Measurements from ENCODE around the gene HSD17B12.

The HSD17B12 gene

DNA sequence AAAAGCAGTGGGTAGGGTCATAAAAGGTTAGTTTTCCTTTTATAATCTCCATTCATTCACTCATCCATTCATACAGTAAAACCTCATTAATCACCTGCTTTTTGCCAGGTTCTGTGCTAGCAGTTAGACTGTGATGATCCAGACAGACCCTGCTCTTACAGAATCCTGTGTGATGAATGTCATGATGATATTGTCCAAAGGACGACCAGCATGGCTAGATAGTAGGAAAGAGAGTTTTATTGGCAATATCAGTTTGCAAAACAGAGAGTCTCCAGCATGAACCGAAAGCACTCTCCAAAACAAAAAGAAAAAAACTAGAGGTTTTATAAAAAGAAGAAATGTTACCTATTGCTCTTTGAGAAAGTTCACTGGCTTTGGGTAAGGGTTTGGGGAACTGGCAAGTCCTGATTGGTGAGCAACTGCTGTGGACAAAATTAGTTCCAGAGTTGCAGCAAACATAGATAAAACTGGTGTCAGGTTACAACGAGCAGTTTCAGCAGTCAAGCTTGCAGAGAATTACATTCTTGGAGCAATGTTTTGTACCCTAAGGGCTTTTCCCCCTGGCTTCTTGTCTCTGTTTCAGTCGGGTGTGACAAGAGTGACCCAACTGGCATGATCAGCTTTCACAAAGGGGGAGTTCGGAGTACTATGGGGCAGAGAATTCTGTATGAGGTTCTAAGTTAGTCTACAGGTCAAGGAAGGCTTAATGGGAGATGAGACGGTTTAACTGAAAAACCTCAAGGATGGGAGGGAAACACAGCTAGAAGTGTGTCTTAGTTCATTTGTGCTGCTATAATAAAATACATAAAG is 58.3 kb downstream of the HSD17B12 start:
- H3K27ac ChIP-seq, result peak overlapping the region; percentile 41; the same call in 1 of the 2 replicates
- TF ChIP-seq, protein P1, sequence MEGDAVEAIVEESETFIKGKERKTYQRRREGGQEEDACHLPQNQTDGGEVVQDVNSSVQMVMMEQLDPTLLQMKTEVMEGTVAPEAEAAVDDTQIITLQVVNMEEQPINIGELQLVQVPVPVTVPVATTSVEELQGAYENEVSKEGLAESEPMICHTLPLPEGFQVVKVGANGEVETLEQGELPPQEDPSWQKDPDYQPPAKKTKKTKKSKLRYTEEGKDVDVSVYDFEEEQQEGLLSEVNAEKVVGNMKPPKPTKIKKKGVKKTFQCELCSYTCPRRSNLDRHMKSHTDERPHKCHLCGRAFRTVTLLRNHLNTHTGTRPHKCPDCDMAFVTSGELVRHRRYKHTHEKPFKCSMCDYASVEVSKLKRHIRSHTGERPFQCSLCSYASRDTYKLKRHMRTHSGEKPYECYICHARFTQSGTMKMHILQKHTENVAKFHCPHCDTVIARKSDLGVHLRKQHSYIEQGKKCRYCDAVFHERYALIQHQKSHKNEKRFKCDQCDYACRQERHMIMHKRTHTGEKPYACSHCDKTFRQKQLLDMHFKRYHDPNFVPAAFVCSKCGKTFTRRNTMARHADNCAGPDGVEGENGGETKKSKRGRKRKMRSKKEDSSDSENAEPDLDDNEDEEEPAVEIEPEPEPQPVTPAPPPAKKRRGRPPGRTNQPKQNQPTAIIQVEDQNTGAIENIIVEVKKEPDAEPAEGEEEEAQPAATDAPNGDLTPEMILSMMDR (conservative IDR thresholded peaks at IDR 0.05), result no peak
- TF ChIP-seq ZFX (IDR thresholded peaks at IDR 0.05), result no peak

DNA sequence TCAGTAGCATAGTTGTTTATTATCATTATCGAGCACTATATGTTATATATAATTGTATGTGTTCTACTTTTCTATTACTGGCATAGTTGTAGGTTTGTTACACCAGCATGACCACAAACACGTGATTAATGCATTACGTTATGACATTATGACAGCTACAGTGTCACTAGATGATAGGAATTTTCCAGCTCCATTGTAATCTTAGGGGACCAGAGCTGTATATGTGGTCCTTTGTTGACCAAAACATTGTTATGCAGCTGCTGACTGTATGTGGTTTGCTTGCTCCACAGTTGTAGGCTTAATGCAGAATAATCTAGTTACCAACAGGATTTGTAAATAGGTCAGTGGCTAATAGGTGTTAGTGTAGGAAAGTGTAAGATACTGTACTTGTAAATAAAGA is 66.1 kb downstream of the HSD17B12 start:
- no peak overlapping the region for H3K27ac ChIP-seq
- TF ChIP-seq ZFX (IDR thresholded peaks at IDR 0.05), result no peak
- TF ChIP-seq, protein P1 (conservative IDR thresholded peaks at IDR 0.05), result no peak

DNA sequence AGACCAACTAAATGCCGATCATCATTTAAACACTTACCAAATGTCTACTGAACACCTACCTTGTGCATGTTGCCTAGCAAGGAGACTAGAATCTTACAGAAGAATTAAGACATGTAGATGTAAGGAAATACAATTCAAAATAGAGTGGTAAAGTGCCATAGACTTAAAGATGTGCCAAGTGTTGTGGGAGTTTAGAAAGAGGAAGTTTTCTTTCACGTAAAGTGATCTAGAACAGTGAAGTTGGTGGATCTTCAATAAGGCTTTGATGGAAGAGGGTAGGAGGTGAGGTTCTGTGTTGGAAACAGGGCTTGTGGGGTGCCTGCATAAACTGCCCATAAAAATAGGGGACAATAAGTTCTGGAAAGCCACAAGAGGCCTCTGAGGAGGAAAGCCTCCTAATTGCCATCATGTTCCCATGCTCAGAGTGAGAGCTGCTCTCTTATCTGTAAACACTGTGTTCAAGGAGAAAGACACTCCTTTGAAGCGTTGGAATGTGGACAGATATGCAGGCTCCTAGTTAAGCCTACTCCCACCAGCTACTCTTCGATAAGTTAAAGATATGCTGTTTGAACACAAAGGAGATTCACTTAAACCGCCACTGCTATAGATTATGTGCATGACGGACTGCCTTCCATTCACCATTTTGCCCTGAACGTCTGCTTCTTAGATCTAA is 66.7 kb downstream of the HSD17B12 start:
- TF ChIP-seq ZFX (IDR thresholded peaks at IDR 0.05), result no peak
- TF ChIP-seq, protein P1 (conservative IDR thresholded peaks at IDR 0.05), result no peak
- H3K27ac ChIP-seq, result no peak overlapping the region

DNA sequence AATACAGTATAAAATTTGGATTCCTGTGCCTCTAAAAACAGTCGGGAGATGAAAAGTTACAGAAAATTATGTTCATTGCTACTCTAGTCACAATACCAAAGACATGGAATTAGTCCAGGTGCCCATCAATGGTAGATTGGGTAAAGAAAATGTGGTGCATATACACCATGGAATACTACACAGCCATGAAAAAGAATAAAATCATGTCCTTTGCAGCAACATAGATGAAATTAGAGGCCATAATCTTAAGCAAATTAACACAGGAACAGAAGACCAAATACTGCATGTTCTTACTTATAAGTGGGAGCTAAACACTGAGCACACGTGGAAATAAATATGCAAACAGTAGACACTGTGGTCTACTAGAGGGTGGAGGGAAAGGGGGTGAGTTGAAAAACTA is 67.6 kb downstream of the HSD17B12 start:
- no peak for TF ChIP-seq ZFX (IDR thresholded peaks at IDR 0.05)
- TF ChIP-seq, protein P1 (conservative IDR thresholded peaks at IDR 0.05), result no peak
- H3K27ac ChIP-seq, result no peak overlapping the region

DNA sequence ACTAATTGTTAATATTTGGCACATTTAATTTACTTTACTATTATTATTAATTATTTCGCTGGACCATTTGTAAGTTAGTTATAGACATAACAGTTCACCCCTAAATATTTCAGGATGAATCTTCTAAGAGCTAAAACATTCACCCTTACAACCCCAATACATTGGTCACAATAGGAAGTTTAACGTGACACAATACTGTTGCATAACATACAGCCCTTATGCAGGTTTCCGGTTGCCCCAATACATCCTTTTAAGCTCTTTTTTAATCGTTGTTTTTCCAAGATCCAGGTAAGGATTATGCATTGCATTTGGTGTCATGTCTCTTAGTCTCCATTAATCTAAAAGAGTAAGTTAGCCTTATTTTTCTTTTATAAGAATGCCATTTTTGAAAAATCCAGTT is 71.2 kb downstream of the HSD17B12 start:
- H3K27ac ChIP-seq, result no peak overlapping the region
- TF ChIP-seq ZFX (IDR thresholded peaks at IDR 0.05), result no peak
- TF ChIP-seq, protein P1 (conservative IDR thresholded peaks at IDR 0.05), result no peak

DNA sequence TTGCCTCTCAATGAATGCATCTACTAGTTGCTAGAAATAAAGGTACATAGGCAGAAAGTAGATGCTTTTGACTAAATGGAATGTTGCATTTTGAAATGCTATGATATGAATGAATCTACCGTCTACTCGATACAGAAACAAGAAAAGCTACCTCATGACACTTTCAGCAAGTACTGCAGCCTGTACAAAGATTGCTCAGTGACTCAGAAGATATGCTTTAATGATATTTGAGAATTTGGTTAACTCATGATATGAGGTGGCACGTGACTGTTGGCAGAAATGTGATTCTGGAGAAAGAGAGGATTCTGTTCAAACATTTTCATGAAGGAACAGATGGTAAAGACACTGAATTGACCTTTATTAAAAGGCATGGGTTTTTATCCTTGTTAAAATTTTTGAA is 76.0 kb downstream of the HSD17B12 start:
- no peak overlapping the region for H3K27ac ChIP-seq
- TF ChIP-seq, protein P1 (conservative IDR thresholded peaks at IDR 0.05), result no peak
- no peak for TF ChIP-seq ZFX (IDR thresholded peaks at IDR 0.05)

DNA sequence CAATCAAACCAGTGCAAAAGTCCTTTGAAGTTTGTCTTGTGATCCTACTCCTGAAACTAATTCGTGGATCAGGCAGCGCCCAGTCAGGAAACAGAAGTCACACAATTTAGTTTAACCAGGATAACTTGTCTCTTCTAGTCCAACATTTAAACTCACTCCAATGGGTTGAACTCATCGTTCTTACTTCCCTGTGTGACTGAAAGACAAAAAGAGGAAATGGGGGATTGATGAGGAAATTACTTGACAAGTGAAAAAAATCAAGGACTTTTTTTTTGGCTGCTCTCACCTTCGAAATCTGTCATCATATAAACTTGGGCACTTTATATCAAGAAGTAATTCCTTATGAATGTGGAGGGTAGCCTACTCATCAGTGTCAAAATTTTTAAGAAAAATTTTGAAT is 78.4 kb downstream of the HSD17B12 start:
- TF ChIP-seq, protein P1 (conservative IDR thresholded peaks at IDR 0.05), result no peak
- no peak for TF ChIP-seq ZFX (IDR thresholded peaks at IDR 0.05)
- H3K27ac ChIP-seq, result no peak overlapping the region

Data from C4-2B (cell line).